ENCODE results near the gene NWD2.
A peak's percentile ranks its signal among the peaks of the same experiment; 100 is the strongest.

Gene NWD2

GRCh38 chr4:37220685-37221084 lies 23.9 kb upstream of the NWD2 start:
- no peak overlapping the region for H3K27ac ChIP-seq (replicated peaks)
- no peaks in the 10 kb centered on the region for H3K27me3 ChIP-seq (ENCODE audit: insufficient read depth, poor library complexity, severe bottlenecking)
- TF ChIP-seq, protein P1, sequence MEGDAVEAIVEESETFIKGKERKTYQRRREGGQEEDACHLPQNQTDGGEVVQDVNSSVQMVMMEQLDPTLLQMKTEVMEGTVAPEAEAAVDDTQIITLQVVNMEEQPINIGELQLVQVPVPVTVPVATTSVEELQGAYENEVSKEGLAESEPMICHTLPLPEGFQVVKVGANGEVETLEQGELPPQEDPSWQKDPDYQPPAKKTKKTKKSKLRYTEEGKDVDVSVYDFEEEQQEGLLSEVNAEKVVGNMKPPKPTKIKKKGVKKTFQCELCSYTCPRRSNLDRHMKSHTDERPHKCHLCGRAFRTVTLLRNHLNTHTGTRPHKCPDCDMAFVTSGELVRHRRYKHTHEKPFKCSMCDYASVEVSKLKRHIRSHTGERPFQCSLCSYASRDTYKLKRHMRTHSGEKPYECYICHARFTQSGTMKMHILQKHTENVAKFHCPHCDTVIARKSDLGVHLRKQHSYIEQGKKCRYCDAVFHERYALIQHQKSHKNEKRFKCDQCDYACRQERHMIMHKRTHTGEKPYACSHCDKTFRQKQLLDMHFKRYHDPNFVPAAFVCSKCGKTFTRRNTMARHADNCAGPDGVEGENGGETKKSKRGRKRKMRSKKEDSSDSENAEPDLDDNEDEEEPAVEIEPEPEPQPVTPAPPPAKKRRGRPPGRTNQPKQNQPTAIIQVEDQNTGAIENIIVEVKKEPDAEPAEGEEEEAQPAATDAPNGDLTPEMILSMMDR (IDR thresholded peaks at IDR 0.05; ENCODE audit: insufficient read depth, low read length): no peak
- TF ChIP-seq, protein P2, sequence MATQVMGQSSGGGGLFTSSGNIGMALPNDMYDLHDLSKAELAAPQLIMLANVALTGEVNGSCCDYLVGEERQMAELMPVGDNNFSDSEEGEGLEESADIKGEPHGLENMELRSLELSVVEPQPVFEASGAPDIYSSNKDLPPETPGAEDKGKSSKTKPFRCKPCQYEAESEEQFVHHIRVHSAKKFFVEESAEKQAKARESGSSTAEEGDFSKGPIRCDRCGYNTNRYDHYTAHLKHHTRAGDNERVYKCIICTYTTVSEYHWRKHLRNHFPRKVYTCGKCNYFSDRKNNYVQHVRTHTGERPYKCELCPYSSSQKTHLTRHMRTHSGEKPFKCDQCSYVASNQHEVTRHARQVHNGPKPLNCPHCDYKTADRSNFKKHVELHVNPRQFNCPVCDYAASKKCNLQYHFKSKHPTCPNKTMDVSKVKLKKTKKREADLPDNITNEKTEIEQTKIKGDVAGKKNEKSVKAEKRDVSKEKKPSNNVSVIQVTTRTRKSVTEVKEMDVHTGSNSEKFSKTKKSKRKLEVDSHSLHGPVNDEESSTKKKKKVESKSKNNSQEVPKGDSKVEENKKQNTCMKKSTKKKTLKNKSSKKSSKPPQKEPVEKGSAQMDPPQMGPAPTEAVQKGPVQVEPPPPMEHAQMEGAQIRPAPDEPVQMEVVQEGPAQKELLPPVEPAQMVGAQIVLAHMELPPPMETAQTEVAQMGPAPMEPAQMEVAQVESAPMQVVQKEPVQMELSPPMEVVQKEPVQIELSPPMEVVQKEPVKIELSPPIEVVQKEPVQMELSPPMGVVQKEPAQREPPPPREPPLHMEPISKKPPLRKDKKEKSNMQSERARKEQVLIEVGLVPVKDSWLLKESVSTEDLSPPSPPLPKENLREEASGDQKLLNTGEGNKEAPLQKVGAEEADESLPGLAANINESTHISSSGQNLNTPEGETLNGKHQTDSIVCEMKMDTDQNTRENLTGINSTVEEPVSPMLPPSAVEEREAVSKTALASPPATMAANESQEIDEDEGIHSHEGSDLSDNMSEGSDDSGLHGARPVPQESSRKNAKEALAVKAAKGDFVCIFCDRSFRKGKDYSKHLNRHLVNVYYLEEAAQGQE (IDR thresholded peaks at IDR 0.05; ENCODE audit: insufficient replicate concordance, low read depth): no peak
- peak; percentile 62; the same call in 1 of the 2 replicates for TF ChIP-seq SPI1 (IDR thresholded peaks at IDR 0.05; ENCODE audit: borderline replicate concordance, low read depth)
- no peak overlapping the region for H3K4me3 ChIP-seq (replicated peaks; ENCODE audit: insufficient read depth, low read length)
- DNase-seq (ENCODE audit: low read depth in 1 of 2, low spot score in 1 of 2): no peak

GRCh38 chr4:37223732-37224131 lies 20.8 kb upstream of the NWD2 start:
- no peak for DNase-seq (ENCODE audit: low read depth in 1 of 2, low spot score in 1 of 2)
- TF ChIP-seq POLR2AphosphoS5 (IDR thresholded peaks at IDR 0.05; ENCODE audit: low read depth): no peak
- no peak for TF ChIP-seq GABPA (IDR thresholded peaks at IDR 0.05; ENCODE audit: low read depth)
- no peak for TF ChIP-seq SPI1 (IDR thresholded peaks at IDR 0.05; ENCODE audit: borderline replicate concordance, low read depth)
- TF ChIP-seq, protein P2 (IDR thresholded peaks at IDR 0.05; ENCODE audit: insufficient replicate concordance, low read depth): no peak
- TF ChIP-seq, protein P1 (IDR thresholded peaks at IDR 0.05; ENCODE audit: insufficient read depth, low read length): no peak
- Histone ChIP-seq H3K27me3 (ENCODE audit: insufficient read depth, poor library complexity, severe bottlenecking) (no peaks in the 10 kb centered on the region), H3K4me3 (replicated peaks; ENCODE audit: insufficient read depth, low read length) (no peak overlapping the region), H3K27ac (replicated peaks) (no peak overlapping the region)

DNA sequence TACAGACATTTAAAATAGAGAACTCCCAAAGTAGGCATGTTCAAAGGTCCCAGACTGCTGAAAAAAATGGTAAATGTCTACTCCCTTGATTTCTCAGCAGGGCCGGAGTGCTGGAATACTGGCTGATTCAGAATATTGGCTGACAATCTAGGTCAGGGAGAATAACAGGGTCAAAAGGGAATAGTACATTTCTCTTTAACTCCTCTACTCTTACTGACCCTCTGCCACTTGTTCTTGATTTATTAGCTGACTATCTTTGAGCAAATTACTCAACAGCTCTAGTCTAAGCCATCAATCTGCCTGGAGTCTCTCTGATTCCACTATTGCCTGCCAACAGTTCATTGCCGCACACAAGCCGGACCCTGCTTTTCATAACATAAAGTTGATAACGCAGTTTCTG lies 19.7 kb upstream of the NWD2 start:
- H3K4me3 ChIP-seq (replicated peaks; ENCODE audit: insufficient read depth, low read length): no peak overlapping the region
- no peak for DNase-seq (ENCODE audit: low read depth in 1 of 2, low spot score in 1 of 2)
- no peak overlapping the region for H3K27ac ChIP-seq (replicated peaks)
- no peaks in the 10 kb centered on the region for H3K27me3 ChIP-seq (ENCODE audit: insufficient read depth, poor library complexity, severe bottlenecking)
- TF ChIP-seq, protein P2 (IDR thresholded peaks at IDR 0.05; ENCODE audit: insufficient replicate concordance, low read depth): no peak
- TF ChIP-seq, protein P1 (IDR thresholded peaks at IDR 0.05; ENCODE audit: insufficient read depth, low read length): no peak
- TF ChIP-seq POLR2AphosphoS5 (IDR thresholded peaks at IDR 0.05; ENCODE audit: low read depth) (no peak), GABPA (IDR thresholded peaks at IDR 0.05; ENCODE audit: low read depth) (no peak), SPI1 (IDR thresholded peaks at IDR 0.05; ENCODE audit: borderline replicate concordance, low read depth) (no peak)
